ENCODE results near the gene PIK3C3. TPM values are rescaled to one million over a fixed set of nuclear protein-coding genes. Genes with fewer than 3 reads are reported as not detected.

The PIK3C3 gene
- total and polyA plus RNA-seq, 2 of the 8 experiments (the other 6 are each of a cell fraction or from before 2014, with no cell fraction given): 15.3 to 47.4 TPM

GRCh38 chr18:42004653-42005052 is 49.6 kb downstream of the PIK3C3 start:
- Histone ChIP-seq H3K36me3 (ENCODE audit: control insufficient read depth in 2 of 4, insufficient read depth in 4 of 4, low read length in 3 of 4) (peaks cover 0 to 27% (median 12%) of the 10 kb centered on the region in 4 experiments; a peak in 6 of 8 replicates), H3K4me3 (ENCODE audit: extremely low read depth in 1 of 4, insufficient read depth in 2 of 4, low read depth in 3 of 4, low read length in 4 of 4) (no peak overlapping the region), H3K79me1 (ENCODE audit: low read depth, low read length) (no peaks in the 10 kb centered on the region), H3K14ac (ENCODE audit: insufficient read length) (no peak overlapping the region), H2BK20ac (ENCODE audit: low read length) (no peak overlapping the region), H3K23me2 (ENCODE audit: low read depth, low read length) (no peaks in the 10 kb centered on the region), H3K27ac (ENCODE audit: low read depth, low read length) (no peak overlapping the region), H2AFZ (ENCODE audit: low read length) (no peak overlapping the region), H3K9me3 (ENCODE audit: insufficient read depth in 2 of 2, low read depth in 1 of 2, low read length in 1 of 2) (no peaks in the 10 kb centered on the region), H3K18ac (ENCODE audit: extremely low read depth, low read length) (no peak overlapping the region), H3K4me2 (ENCODE audit: insufficient read depth in 1 of 2, low read depth in 2 of 2, low read length in 2 of 2) (no peak overlapping the region), H2BK120ac (replicated peaks; ENCODE audit: low read depth, low read length) (no peak overlapping the region), H2AK5ac (ENCODE audit: low read depth, low read length) (no peak overlapping the region), H3K23ac (ENCODE audit: insufficient read length) (no peak overlapping the region), H3K4ac (replicated peaks; ENCODE audit: insufficient read length, low read depth, low read length) (no peak overlapping the region), H2BK15ac (ENCODE audit: low read length) (no peak overlapping the region), H2BK5ac (ENCODE audit: low read depth, low read length) (no peak overlapping the region), H4K5ac (ENCODE audit: insufficient read length, low read depth, low read length) (no peak overlapping the region), H4K91ac (replicated peaks; ENCODE audit: insufficient read length, low read length) (no peak overlapping the region), H3K56ac (replicated peaks; ENCODE audit: insufficient read length, low read depth, low read length) (no peak overlapping the region), H3K79me2 (ENCODE audit: control insufficient read depth in 1 of 2, insufficient read depth in 2 of 2, low read length in 2 of 2) (no peaks in the 10 kb centered on the region), H3K4me1 (replicated peaks in 1 of 4; ENCODE audit: control insufficient read depth in 3 of 4, insufficient read depth in 4 of 4, low read length in 3 of 4) (no peaks in the 10 kb centered on the region), H3K27me3 (replicated peaks in 1 of 4; ENCODE audit: control insufficient read depth in 3 of 4, extremely low read depth in 1 of 4, insufficient read depth in 3 of 4, low read length in 3 of 4) (no peaks in the 10 kb centered on the region), H4K20me1 (replicated peaks in 1 of 2; ENCODE audit: control insufficient read depth in 1 of 2, insufficient read depth in 2 of 2, low read length in 2 of 2) (no peaks in the 10 kb centered on the region), H2BK12ac (ENCODE audit: low read depth, low read length) (no peak overlapping the region), H4K8ac (ENCODE audit: extremely low read depth, insufficient read depth, low read length) (no peak overlapping the region), H3K9ac (replicated peaks in 1 of 4; ENCODE audit: extremely low read depth in 1 of 4, low read depth in 3 of 4, low read length in 3 of 4) (no peak overlapping the region)
- CTCF ChIA-PET (ENCODE audit: partially characterized antibody): interaction anchor here (0.9 to 1.3 kb wide), 2 partner anchors 10 to 24 kb away, joined by 3 read pairs; no protein-coding TSS in a partner anchor
- WGBS, 2 experiments (ENCODE audit: extremely low coverage in 1 of 2, insufficient coverage in 1 of 2, insufficient read length in 1 of 2, insufficient replicate concordance in 2 of 2, low coverage in 1 of 2, low lambda C conversion rate in 2 of 2, missing lambda C conversion rate in 1 of 2): 82% methylated on average over 2 of the region's 2 CpGs; no CpG with 5 or more reads in 1 of the 2 experiments
- POLR2A ChIA-PET (ENCODE audit: partially characterized antibody): no interaction called here
- DNase-seq (ENCODE audit: low read depth in 1 of 2, low spot score in 2 of 2) (no peak), FAIRE-seq (no peak)
- TF ChIP-seq SRF (IDR thresholded peaks at IDR 0.05; ENCODE audit: low read depth, low read length) (no peak), CHD1 (IDR thresholded peaks at IDR 0.05; ENCODE audit: low read depth, low read length) (no peak), TBP (IDR thresholded peaks at IDR 0.05; ENCODE audit: low read depth, low read length) (no peak), YY1 (IDR thresholded peaks at IDR 0.05; ENCODE audit: low read depth, low read length) (no peak), NRF1 (IDR thresholded peaks at IDR 0.05; ENCODE audit: low read depth, low read length) (no peak), BRCA1 (IDR thresholded peaks at IDR 0.05; ENCODE audit: low read depth, low read length) (no peak), HDAC6 (IDR thresholded peaks at IDR 0.05; ENCODE audit: low read depth, low read length) (no peak), CBX8 (IDR thresholded peaks at IDR 0.05; ENCODE audit: borderline replicate concordance, low read depth, low read length) (no peak), RBBP5 (IDR thresholded peaks at IDR 0.05; ENCODE audit: borderline replicate concordance, low read depth, low read length) (no peak), GTF2F1 (IDR thresholded peaks at IDR 0.05; ENCODE audit: borderline replicate concordance, low read depth, low read length) (no peak), KDM1A (IDR thresholded peaks at IDR 0.05; ENCODE audit: borderline replicate concordance, low read length) (no peak)
